Measurements from ENCODE around the gene KIF6. TPM values are rescaled to one million over a fixed set of nuclear protein-coding genes. Genes with fewer than 3 reads are reported as not detected.

Gene KIF6
- total RNA-seq, 1 donor from 2014 or later = not detected

DNA sequence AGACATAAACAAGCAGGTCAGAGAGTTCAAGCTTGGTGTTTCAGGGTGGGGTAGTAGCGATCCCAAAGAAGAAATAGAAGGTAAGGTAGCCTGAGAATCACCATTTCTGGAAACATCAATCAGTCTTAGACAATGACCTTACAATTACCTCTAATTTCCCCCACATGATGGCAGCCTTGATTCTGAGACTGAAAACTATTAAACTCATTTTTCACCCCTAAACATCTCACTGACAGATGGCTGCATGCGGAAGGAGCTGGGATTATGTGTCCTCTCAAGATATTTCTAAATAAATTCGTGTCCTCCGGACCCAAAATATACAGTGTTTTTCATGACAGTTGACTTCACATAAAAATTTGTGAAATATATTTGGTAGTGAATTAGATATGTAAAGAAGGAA is 61.0 kb downstream of the KIF6 start:
- intact Hi-C loops (cut with micrococcal nuclease) = no loop called here

GRCh38 chr6:39657355-39658135 is 67.7 kb downstream of the KIF6 start:
- Mint-ChIP-seq H3K27ac (no peak overlapping the region), H3K36me3 (ENCODE audit: low read depth) (no peaks in the 10 kb centered on the region), H3K27me3 (peaks cover 6% of the 10 kb centered on the region), H3K4me3 (no peak overlapping the region), H3K4me1 (no peaks in the 10 kb centered on the region), H3K9me3 (peaks cover 3% of the 10 kb centered on the region)
- no peak for DNase-seq
- ChIA-PET POLR2A (no interaction called here), CTCF (no interaction called here)
- intact Hi-C loops (cut with micrococcal nuclease) = no loop called here
- no peak for TF ChIP-seq CTCF (IDR thresholded peaks at IDR 0.05)
- no peak for ATAC-seq (ENCODE audit: low read depth)

More for the DNA sequence above, 61.0 kb downstream of the KIF6 start:
- no peak for TF ChIP-seq CTCF (IDR thresholded peaks at IDR 0.05)
- no peak for ATAC-seq (ENCODE audit: low read depth)
- H3K36me3 Mint-ChIP-seq (ENCODE audit: low read depth) = no peaks in the 10 kb centered on the region
- H3K27ac Mint-ChIP-seq = no peak overlapping the region
- no peak overlapping the region for H3K4me3 Mint-ChIP-seq
- DNase-seq = no peak
- ChIA-PET CTCF (no interaction called here), POLR2A (no interaction called here)
- no peaks in the 10 kb centered on the region for H3K4me1 Mint-ChIP-seq
- peaks cover 3% of the 10 kb centered on the region for H3K9me3 Mint-ChIP-seq
- H3K27me3 Mint-ChIP-seq = peaks cover 8% of the 10 kb centered on the region

DNA sequence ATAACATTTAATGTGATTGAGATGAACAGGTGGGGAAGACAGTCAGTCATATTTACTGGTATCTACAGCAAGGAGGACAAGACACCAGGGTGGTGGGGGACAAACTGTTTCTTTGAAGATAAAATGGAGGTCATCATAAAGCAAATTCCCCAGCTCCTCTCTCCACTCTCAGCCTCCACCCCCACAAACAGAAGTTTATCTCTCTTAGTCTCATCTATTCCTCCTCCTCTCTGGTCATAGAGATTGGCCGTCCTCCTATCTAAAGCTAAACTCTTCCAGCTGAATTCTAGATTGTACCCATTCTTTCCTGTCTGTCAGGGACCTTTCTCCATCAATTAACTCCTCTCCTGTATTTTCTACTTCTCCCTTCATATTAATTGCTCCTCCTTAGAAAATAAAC is 71.1 kb downstream of the KIF6 start:
- Mint-ChIP-seq H3K36me3 (ENCODE audit: low read depth) (no peaks in the 10 kb centered on the region), H3K27ac (no peak overlapping the region), H3K4me1 (no peaks in the 10 kb centered on the region), H3K4me3 (no peak overlapping the region), H3K9me3 (no peaks in the 10 kb centered on the region), H3K27me3 (peaks cover 2% of the 10 kb centered on the region)
- ATAC-seq (ENCODE audit: low read depth) = no peak
- intact Hi-C loops (cut with micrococcal nuclease) = no loop called here
- ChIA-PET POLR2A (no interaction called here), CTCF (no interaction called here)
- DNase-seq = no peak
- TF ChIP-seq CTCF (IDR thresholded peaks at IDR 0.05) = no peak

GRCh38 chr6:39653612-39654011 is 71.6 kb downstream of the KIF6 start:
- intact Hi-C loops (cut with micrococcal nuclease) = no loop called here

DNA sequence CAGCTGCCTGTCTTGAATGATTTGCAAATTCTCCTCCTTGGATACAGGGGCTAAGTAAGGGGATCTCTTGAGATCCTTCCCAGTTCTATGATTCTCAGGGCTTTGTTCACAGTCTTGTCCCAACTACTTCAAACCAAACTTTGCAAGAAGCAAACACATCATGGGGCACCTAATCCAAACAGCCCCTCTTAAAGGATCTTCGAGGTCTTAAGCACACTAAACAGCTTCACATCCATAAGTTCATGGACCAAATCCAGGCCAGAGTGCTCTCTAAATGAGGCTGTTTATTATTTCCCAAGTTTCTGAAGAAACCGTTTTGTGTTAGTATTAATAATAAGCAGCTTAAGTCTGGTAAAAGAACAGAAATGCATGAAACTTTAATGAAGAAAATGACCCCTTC is 75.2 kb downstream of the KIF6 start:
- H3K27ac Mint-ChIP-seq = no peak overlapping the region
- no peaks in the 10 kb centered on the region for H3K36me3 Mint-ChIP-seq (ENCODE audit: low read depth)
- no peak for TF ChIP-seq CTCF (IDR thresholded peaks at IDR 0.05)
- no peaks in the 10 kb centered on the region for H3K4me1 Mint-ChIP-seq
- H3K9me3 Mint-ChIP-seq = no peaks in the 10 kb centered on the region
- ATAC-seq (ENCODE audit: low read depth) = no peak
- no peak overlapping the region for H3K4me3 Mint-ChIP-seq
- H3K27me3 Mint-ChIP-seq = peaks cover 2% of the 10 kb centered on the region
- no peak for DNase-seq
- POLR2A ChIA-PET = no interaction called here
- CTCF ChIA-PET = no interaction called here
- intact Hi-C loops (cut with micrococcal nuclease) = no loop called here

More at GRCh38 chr6:39653612-39654011, 71.6 kb downstream of the KIF6 start:
- no peaks in the 10 kb centered on the region for H3K4me1 Mint-ChIP-seq
- H3K4me3 Mint-ChIP-seq = no peak overlapping the region
- peaks cover 2% of the 10 kb centered on the region for H3K27me3 Mint-ChIP-seq
- POLR2A ChIA-PET = no interaction called here
- no peak for DNase-seq
- H3K27ac Mint-ChIP-seq = no peak overlapping the region
- TF ChIP-seq CTCF (IDR thresholded peaks at IDR 0.05) = no peak
- H3K9me3 Mint-ChIP-seq = no peaks in the 10 kb centered on the region
- no peak for ATAC-seq (ENCODE audit: low read depth)
- CTCF ChIA-PET = no interaction called here
- H3K36me3 Mint-ChIP-seq (ENCODE audit: low read depth) = no peaks in the 10 kb centered on the region
